HEK293T (cell line): ENCODE measurements around the gene ZYX.

Experiments used
- CTCF ChIA-PET: fragments of 350-600 bp; formaldehyde crosslinking; extraction: SDS; loops from one replicate; lab custom pipeline; 2021; ENCODE audit warnings: antibody characterized with exemption, inconsistent platforms; lab: Yijun Ruan, JAX
- POLR2A ChIA-PET: fragments of 350-600 bp; formaldehyde crosslinking; extraction: SDS; loops from one replicate; lab custom pipeline; 2020; ENCODE audit warnings: antibody characterized with exemption, inconsistent platforms; lab: Yijun Ruan, JAX
- DNase-seq: peaks from one replicate; pipeline ENCODE4 v3.0.0; 2012; ENCODE audit warnings: mixed read lengths; ENCODE audit errors: extremely low spot score
- ARNT ChIP-seq: fragments of 450-650 bp; IDR thresholded peaks from 2 replicates; pipeline ENCODE4 v1.6.1; 2017; ENCODE audit warnings: mild to moderate bottlenecking
- BHLHE40 ChIP-seq: fragments of 450-650 bp; IDR thresholded peaks from 2 replicates; pipeline ENCODE4 v1.6.1; 2016; ENCODE audit warnings: mild to moderate bottlenecking, moderate library complexity, borderline replicate concordance
- CTBP1 ChIP-seq: fragments of 450-650 bp; IDR thresholded peaks from 2 replicates; pipeline ENCODE4 v1.6.1; 2016; ENCODE audit warnings: borderline replicate concordance
- ELF4 ChIP-seq: fragments of 450-650 bp; IDR thresholded peaks from 2 replicates; pipeline ENCODE4 v1.6.1; 2017; ENCODE audit warnings: antibody characterized with exemption
- FOXA1 ChIP-seq: fragments of 450-650 bp; IDR thresholded peaks from 2 replicates; pipeline ENCODE4 v1.6.1; 2016; ENCODE audit warnings: mild to moderate bottlenecking
- FOXK2 ChIP-seq: fragments of 450-650 bp; IDR thresholded peaks from 2 replicates; pipeline ENCODE4 v1.6.1; 2016; ENCODE audit warnings: mild to moderate bottlenecking
- FOXM1 ChIP-seq: fragments of 450-650 bp; IDR thresholded peaks from 2 replicates; pipeline ENCODE4 v1.6.1; 2017; ENCODE audit warnings: mild to moderate bottlenecking, borderline replicate concordance
- HDGF ChIP-seq: fragments of 450-650 bp; IDR thresholded peaks from 2 replicates; pipeline ENCODE4 v1.6.1; 2017; ENCODE audit warnings: antibody characterized with exemption, borderline replicate concordance
- L3MBTL2 ChIP-seq: fragments of 450-650 bp; conservative IDR thresholded peaks from 2 replicates; pipeline ENCODE4 v1.6.1; 2016; ENCODE audit warnings: mild to moderate bottlenecking
- LEF1 ChIP-seq: fragments of 450-650 bp; IDR thresholded peaks from 2 replicates; pipeline ENCODE4 v1.6.1; 2017; ENCODE audit warnings: mild to moderate bottlenecking, borderline replicate concordance
- NFRKB ChIP-seq: fragments of 450-650 bp; IDR thresholded peaks from 2 replicates; pipeline ENCODE4 v1.6.1; 2016; ENCODE audit warnings: mild to moderate bottlenecking, moderate library complexity
- PKNOX1 ChIP-seq: fragments of 450-650 bp; IDR thresholded peaks from 2 replicates; pipeline ENCODE4 v1.6.1; 2016
- SP1 ChIP-seq: fragments of 450-650 bp; IDR thresholded peaks from 2 replicates; pipeline ENCODE4 v1.6.1; 2017
- SUZ12 ChIP-seq: fragments of 450-650 bp; IDR thresholded peaks from 2 replicates; pipeline ENCODE4 v1.6.1; 2016; ENCODE audit warnings: mild to moderate bottlenecking
- TARDBP ChIP-seq: fragments of 450-650 bp; IDR thresholded peaks from 2 replicates; pipeline ENCODE4 v1.6.1; 2016
- ZNF384 ChIP-seq: fragments of 450-650 bp; IDR thresholded peaks from 2 replicates; pipeline ENCODE4 v1.6.1; 2016

The ZYX gene

DNA sequence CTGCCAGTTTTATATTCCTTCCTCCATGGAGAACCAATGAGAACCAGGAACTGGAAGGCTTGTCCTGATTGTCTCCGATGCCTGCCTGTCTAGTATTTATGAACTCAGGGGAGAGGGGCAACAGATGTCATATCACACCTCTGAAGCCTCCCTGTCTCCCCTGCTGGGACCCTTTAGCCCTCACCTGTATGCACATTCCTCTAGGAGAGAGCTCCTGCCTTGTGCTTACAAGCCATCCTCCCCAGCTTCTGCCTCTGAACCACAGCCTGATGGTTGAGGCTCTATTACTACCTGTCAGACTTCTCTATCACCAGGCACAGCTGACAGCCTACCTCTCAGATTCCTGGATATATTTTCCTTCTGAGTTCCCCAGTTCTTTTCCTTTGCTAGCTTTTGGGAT is 12.8 kb upstream of the ZYX start:
- CTCF ChIA-PET: interaction anchor here (3.3 kb wide), 1 partner anchor 12 kb away, joined by 14 read pairs; no protein-coding TSS in a partner anchor

DNA sequence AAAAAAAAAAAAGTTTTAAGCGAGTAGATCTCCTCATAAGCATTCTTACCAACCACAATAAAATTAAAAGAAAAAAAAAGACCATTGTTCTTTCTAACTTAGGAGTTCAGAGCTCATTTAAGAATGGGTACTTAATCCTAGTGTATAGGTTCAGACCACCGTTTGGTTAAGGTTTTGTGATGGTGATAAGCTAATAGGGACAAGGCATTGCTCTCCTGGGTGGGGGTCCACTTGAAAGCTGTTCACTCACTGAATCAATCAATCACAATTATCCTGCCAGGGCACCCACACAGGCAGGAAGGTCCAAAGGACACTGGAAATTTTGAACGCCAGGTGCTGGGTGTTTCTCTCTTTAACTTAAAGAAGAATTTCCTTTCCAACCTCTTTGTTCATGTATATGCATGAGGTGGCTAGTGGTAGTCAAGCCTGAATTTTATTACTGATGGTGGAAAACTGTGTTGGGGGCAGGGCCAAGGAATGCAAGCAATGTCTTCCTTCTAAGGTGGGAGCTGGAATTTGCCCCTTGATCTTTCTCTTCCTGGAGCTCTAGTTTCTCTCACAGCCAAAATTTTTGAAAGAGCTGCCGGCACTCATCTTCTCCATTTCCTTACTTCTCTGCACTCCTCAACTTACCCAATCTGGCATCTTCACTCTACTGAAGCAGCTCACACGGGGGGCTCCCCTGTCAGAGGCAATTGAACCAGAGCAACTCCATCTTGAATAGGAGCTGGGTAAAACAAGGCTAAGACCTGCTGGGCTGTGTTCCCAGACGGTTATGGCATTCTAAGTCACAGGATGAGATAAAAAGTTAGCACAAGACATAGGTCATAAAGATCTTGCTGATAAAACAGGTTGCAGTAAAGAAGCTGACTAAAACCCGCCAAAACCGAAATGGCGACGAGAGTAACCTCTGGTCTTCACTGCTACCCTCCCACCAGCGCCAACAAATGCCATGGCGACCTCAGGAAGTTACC is 11.2 kb upstream of the ZYX start:
- ChIA-PET POLR2A (interaction anchor here (1.2 to 1.4 kb wide), 2 partner anchors 10 to 107 kb away, joined by 4 to 6 read pairs; partner anchors contain the start of gene GSTK1), CTCF (interaction anchor here (0.6 to 3.3 kb wide), 2 partner anchors 10 to 38 kb away, joined by 3 to 14 read pairs; no protein-coding TSS in a partner anchor)
- DNase-seq: no peak
- no peak for TF ChIP-seq FOXM1
- TF ChIP-seq ELF4: no peak
- TF ChIP-seq BHLHE40: no peak
- TF ChIP-seq L3MBTL2: no peak
- no peak for TF ChIP-seq SUZ12
- TF ChIP-seq FOXA1: no peak
- TF ChIP-seq ZNF384: no peak
- no peak for TF ChIP-seq HDGF
- TF ChIP-seq SP1: no peak
- TF ChIP-seq ARNT: no peak
- no peak for TF ChIP-seq PKNOX1
- no peak for TF ChIP-seq LEF1
- TF ChIP-seq CTBP1: no peak
- TF ChIP-seq NFRKB: no peak
- TF ChIP-seq TARDBP: no peak
- TF ChIP-seq FOXK2: no peak

More for the DNA sequence above, 12.8 kb upstream of the ZYX start:
- TF ChIP-seq TARDBP: no peak
- no peak for TF ChIP-seq SP1
- no peak for TF ChIP-seq BHLHE40
- TF ChIP-seq CTBP1: no peak
- no peak for TF ChIP-seq FOXA1
- POLR2A ChIA-PET: no interaction called here
- DNase-seq: no peak

GRCh38 chr7:143372070-143372469 is 9.1 kb upstream of the ZYX start:
- ChIA-PET CTCF (interaction anchor here (0.7 to 1.0 kb wide), 2 partner anchors 12 to 27 kb away, joined by 3 read pairs; no protein-coding TSS in a partner anchor), POLR2A (interaction anchor here (1.6 kb wide), 1 partner anchor 8 kb away, joined by 7 read pairs; no protein-coding TSS in a partner anchor)
- TF ChIP-seq LEF1 (no peak), ARNT (no peak), L3MBTL2 (no peak), SUZ12 (no peak), CTBP1 (no peak), FOXA1 (no peak), ELF4 (no peak), BHLHE40 (no peak), SP1 (no peak)
- no peak for DNase-seq

- ChIA-PET POLR2A (no interaction called here), CTCF (interaction anchor here (0.8 kb wide), 1 partner anchor 914 kb away, joined by 3 read pairs; no protein-coding TSS in a partner anchor)
- no peak for DNase-seq
- no peak for TF ChIP-seq FOXA1
- no peak for TF ChIP-seq PKNOX1
- TF ChIP-seq TARDBP: no peak
- TF ChIP-seq CTBP1: no peak
- TF ChIP-seq L3MBTL2: no peak
- TF ChIP-seq BHLHE40: no peak
- TF ChIP-seq SUZ12: no peak
- no peak for TF ChIP-seq ARNT
- TF ChIP-seq FOXK2: no peak
- no peak for TF ChIP-seq NFRKB
- no peak for TF ChIP-seq ZNF384
- TF ChIP-seq LEF1: no peak
- no peak for TF ChIP-seq HDGF
Observed at GRCh38 chr7:143373255-143373794, 7.8 kb upstream of the ZYX start.

DNA sequence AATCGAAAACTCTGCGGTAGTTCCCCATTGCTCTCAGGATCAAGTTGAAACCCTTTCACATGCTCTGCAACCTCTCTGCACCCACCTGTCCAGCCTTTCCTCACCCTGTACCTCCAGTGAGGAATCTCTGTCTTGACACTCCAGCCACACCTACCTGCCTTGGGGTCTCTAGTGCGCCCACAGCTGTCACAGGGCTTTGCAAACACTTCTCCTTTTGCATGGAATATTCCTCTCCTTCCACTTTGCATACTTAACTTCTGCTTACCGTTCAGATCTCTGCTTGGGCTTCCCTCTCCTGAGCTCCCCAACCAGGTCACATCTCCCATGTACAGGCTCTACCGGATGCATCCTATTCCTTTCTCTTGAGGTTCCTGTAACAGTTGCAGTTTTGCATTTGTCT is 6.6 kb upstream of the ZYX start:
- no peak for TF ChIP-seq SUZ12
- TF ChIP-seq ZNF384: no peak
- no peak for TF ChIP-seq NFRKB
- TF ChIP-seq HDGF: no peak
- no peak for TF ChIP-seq ELF4
- TF ChIP-seq FOXA1: no peak
- TF ChIP-seq LEF1: no peak
- TF ChIP-seq CTBP1: no peak
- no peak for TF ChIP-seq TARDBP
- no peak for TF ChIP-seq FOXM1
- POLR2A ChIA-PET: no interaction called here
- CTCF ChIA-PET: no interaction called here
- no peak for DNase-seq

DNA sequence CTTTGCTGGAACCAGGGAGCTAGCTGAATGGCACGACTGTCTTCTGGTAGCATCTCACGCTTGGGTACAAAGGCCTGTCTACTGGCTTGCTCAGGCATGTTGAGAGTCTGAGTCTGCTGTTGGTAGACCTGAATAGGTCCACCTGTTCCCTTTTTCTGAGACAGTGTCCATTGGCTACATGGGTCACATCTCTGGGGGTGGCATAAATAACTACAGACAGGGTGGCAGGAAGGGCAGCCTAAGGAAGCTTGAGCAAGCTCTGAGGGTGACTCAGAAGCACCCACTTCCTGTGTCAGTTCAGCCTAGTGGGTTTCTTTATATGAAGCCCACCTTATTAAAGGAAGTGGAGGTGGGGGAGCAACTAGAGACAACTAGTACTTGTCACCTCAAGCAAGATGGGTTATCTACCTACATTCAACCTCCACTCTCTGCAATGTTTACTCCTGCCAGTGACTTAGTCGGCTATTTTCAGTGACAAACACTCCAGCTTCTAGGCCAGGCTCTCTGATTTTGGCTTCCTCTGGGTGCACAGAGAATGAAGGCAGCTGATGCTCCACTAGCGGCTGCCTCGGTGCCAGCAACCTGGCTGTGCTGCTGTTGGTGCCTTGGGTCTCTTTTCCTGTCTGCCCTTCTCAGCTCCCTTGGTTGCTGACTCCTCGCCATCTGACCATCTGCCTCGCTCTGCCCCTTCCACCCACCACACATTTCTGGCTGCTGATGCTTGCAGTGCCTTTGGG is 5.7 kb upstream of the ZYX start:
- no peak for TF ChIP-seq FOXK2
- TF ChIP-seq CTBP1: no peak
- no peak for DNase-seq
- ChIA-PET CTCF (interaction anchor here (0.6 kb wide), 1 partner anchor 28 kb away, joined by 5 read pairs; no protein-coding TSS in a partner anchor), POLR2A (no interaction called here)
